Mucosa of descending colon (tissue), 3 donors: Measurements from ENCODE around the gene SEPTIN1. TPM values are rescaled to one million over a fixed set of nuclear protein-coding genes. Genes with fewer than 3 reads are reported as not detected.
"Not testable (repeated sequence)": the region's sequence is repeated elsewhere in the genome, so short reads cannot be mapped to it uniquely, and the experiment has no call there.

Source experiments
- ATAC-seq: fragments of 200-7000 bp; cut with Tn5 transposase; one replicate; pipeline ENCODE4 v1.9.1; 2020; ENCODE audit warnings: mild to moderate bottlenecking, moderate library complexity
- DNase-seq, 3 donors: peaks; one replicate each; pipeline ENCODE4 v3.0.0-alpha.2; 2020
- H3K36me3 ChIP-seq: fragments of 200-600 bp; one replicate; pipeline ENCODE4 v1.8.0; 2021; ENCODE audit warnings: low read depth, mild to moderate bottlenecking
- H3K4me1 ChIP-seq: fragments of 200-600 bp; one replicate; pipeline ENCODE4 v1.8.0; 2021; ENCODE audit warnings: low read depth, mild to moderate bottlenecking
- H3K4me3 ChIP-seq: fragments of 200-600 bp; one replicate; pipeline ENCODE4 v1.8.0; 2021; ENCODE audit warnings: mild to moderate bottlenecking
- H3K9me3 ChIP-seq: fragments of 200-600 bp; one replicate; pipeline ENCODE4 v1.8.0; 2021; ENCODE audit warnings: mild to moderate bottlenecking
- CTCF ChIP-seq: fragments of 200-600 bp; IDR thresholded peaks from one replicate; pipeline ENCODE4 v1.8.0; 2022; ENCODE audit warnings: antibody characterized with exemption, mild to moderate bottlenecking
- intact Hi-C, 2 donors: fragments of 100-400 bp; cut with DNase I in 1 of 2; cut with micrococcal nuclease in 1 of 2; formaldehyde crosslinking; loops; one replicate each; pipeline versions ENCODE4 v1.11.0 to v1.11.1; 2022; cut with DNase I, micrococcal nuclease
- total RNA-seq, 3 donors: library from RNA; stranded (reverse); fragmentation: NEBNext Ultra II Directional in 2 of 3; extraction: Animal tissue kit (Norgen Biotek cat#: 25700) in 2 of 3; gene quantifications; one replicate each; pipeline versions ENCODE4 v1.2.1 to v1.2.4, GENCODE V29; 2021 to 2023
- donor health status: DM: no; HTN: no; CAD: no; lungs with moderate emphysema.
- donor health status: DM: no; HTN: no; CAD: no.
- donor health status: DM: no; HTN: yes; CAD: no.

SEPTIN1 gene
- total RNA-seq, 3 donors from 2014 or later, result 5.6 to 6.1 (median 6.0) TPM

DNA sequence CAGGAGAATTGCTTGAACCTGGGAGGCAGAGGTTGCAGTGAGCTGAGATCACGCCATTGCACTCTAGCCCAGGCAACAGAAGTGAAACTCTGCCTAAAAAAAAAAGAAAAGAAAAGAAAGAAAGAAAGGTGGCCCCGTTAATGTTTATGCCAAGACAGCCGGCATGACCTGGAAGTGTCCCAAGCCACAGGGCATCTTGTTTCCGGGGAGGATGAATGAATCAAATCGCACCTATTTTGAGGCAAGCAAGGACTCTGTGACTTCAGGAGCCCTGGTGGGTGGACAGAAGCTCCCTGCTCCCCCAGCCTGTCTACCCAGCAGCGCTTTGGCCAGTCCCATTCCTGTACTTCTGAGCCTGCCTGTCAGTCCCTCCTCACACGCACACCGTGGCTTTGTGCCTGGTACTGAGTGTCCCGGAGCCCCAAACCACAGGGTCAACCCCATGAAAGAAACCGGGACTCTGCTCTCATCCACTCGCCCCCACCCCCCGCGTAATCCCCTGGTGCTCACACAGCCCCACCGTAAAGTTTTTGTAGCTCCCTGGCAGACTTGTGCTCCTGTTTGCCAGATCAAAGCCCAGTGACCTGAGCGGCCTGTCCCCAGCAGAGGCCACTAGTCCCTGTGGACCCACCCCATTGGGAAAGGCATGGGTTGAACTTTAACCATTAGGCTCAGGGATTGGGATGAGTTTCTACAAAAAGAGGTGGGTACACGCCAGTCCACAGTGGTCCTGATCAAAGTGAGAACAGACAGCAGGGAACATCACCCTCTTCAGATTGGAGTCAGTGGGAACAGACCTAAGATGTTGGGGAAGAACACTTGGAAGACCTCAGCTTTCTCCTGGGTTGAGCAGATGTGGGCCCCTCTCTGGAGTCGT, 46.5 kb downstream of the SEPTIN1 start:
- ATAC-seq (peak; percentile 10), DNase-seq (peak in 2 of 3 donors; percentile 42 to 53)
- no peaks in the 10 kb centered on the region for H3K36me3 ChIP-seq
- TF ChIP-seq CTCF, result no peak
- H3K4me1 ChIP-seq, result no peaks in the 10 kb centered on the region
- intact Hi-C loops, result no loop called here
- peak overlapping the region; percentile 46 for H3K4me3 ChIP-seq
- H3K9me3 ChIP-seq, result no peaks in the 10 kb centered on the region

GRCh38 chr16:30335028-30335597, 47.2 kb downstream of the SEPTIN1 start:
- H3K9me3 ChIP-seq, intact Hi-C loops, H3K36me3 ChIP-seq, H3K4me1 ChIP-seq: not testable (repeated sequence)
- ATAC-seq, result peak; percentile 93
- peak; percentile 91 to 93 (median 93) for DNase-seq
- peak overlapping the region; percentile 46 for H3K4me3 ChIP-seq

GRCh38 chr16:30334473-30334989, 47.8 kb downstream of the SEPTIN1 start:
- H3K4me3 ChIP-seq, result peak overlapping the region; percentile 46
- H3K4me1 ChIP-seq, H3K9me3 ChIP-seq, H3K36me3 ChIP-seq, intact Hi-C loops: not testable (repeated sequence)
- peak; percentile 88 to 95 (median 93) for DNase-seq
- ATAC-seq, result peak; percentile 96

Other genes with a start within 250 kb of the SEPTIN1 start
- 10 to 100 TPM; 24.2 to 42.0 (median 25.2) TPM for gene CORO1A, start 199.0 kb downstream of the SEPTIN1 start, total RNA-seq
- gene BOLA2B, start 188.9 kb downstream of the SEPTIN1 start, total RNA-seq, result 100 to 1,000 TPM in 2 of 3 donors, 10 to 100 TPM in 1; 67.8 to 187 (median 152) TPM
- gene SLX1A, start 188.7 kb downstream of the SEPTIN1 start, total RNA-seq, result 100 to 1,000 TPM in 1 of 3 donors, 10 to 100 TPM in 2; 52.8 to 100 (median 68.0) TPM
- gene SULT1A3, start 183.3 kb downstream of the SEPTIN1 start, total RNA-seq, result 10 to 100 TPM; 37.1 to 96.5 (median 66.7) TPM
- gene NPIPB13, start 134.1 kb downstream of the SEPTIN1 start, total RNA-seq, result 10 to 100 TPM; 15.3 to 28.5 (median 21.7) TPM
- 10 to 100 TPM; 53.4 to 57.9 (median 53.5) TPM for gene CD2BP2, start 27.3 kb downstream of the SEPTIN1 start, total RNA-seq
- 10 to 100 TPM; 46.4 to 48.8 (median 47.5) TPM for gene TBC1D10B, start 12.1 kb downstream of the SEPTIN1 start, total RNA-seq
- gene MYL11, start 7.8 kb downstream of the SEPTIN1 start, total RNA-seq, result 1 to 10 TPM in 2 of 3 donors, not detected in 1; 1.1 to 1.6 TPM
- gene ZNF48, start 12.9 kb upstream of the SEPTIN1 start, total RNA-seq, result 10 to 100 TPM in 1 of 3 donors, 1 to 10 TPM in 2; 6.5 to 13.7 (median 6.6) TPM
- gene ZNF771, start 25.0 kb upstream of the SEPTIN1 start, total RNA-seq, result 10 to 100 TPM in 1 of 3 donors, 1 to 10 TPM in 2; 3.8 to 11.6 (median 4.3) TPM
- gene DCTPP1, start 47.5 kb upstream of the SEPTIN1 start, total RNA-seq, result 10 to 100 TPM; 43.7 to 95.8 (median 89.1) TPM
- 100 to 1,000 TPM; 107 to 185 (median 142) TPM for gene SEPHS2, start 63.3 kb upstream of the SEPTIN1 start, total RNA-seq
- 10 to 100 TPM in 1 of 3 donors, 1 to 10 TPM in 2; 8.1 to 14.8 (median 8.5) TPM for gene ITGAL, start 90.2 kb upstream of the SEPTIN1 start, total RNA-seq
- 10 to 100 TPM; 53.9 to 70.1 (median 65.9) TPM for gene ZNF768, start 144.0 kb upstream of the SEPTIN1 start, total RNA-seq
- 10 to 100 TPM in 2 of 3 donors, 1 to 10 TPM in 1; 9.2 to 13.8 (median 10.5) TPM for gene ZNF747, start 152.3 kb upstream of the SEPTIN1 start, total RNA-seq
- gene ZNF764, start 175.8 kb upstream of the SEPTIN1 start, total RNA-seq, result 10 to 100 TPM; 11.2 to 20.2 (median 12.7) TPM
- 10 to 100 TPM; 17.0 to 23.0 (median 20.7) TPM for gene ZNF688, start 189.2 kb upstream of the SEPTIN1 start, total RNA-seq
- gene ZNF785, start 203.1 kb upstream of the SEPTIN1 start, total RNA-seq, result 10 to 100 TPM; 14.7 to 28.4 (median 24.8) TPM
- 10 to 100 TPM in 2 of 3 donors, 1 to 10 TPM in 1; 7.6 to 10.7 (median 10.5) TPM for gene ZNF689, start 227.8 kb upstream of the SEPTIN1 start, total RNA-seq